ENCODE data around the gene C11orf21.

The C11orf21 gene

DNA sequence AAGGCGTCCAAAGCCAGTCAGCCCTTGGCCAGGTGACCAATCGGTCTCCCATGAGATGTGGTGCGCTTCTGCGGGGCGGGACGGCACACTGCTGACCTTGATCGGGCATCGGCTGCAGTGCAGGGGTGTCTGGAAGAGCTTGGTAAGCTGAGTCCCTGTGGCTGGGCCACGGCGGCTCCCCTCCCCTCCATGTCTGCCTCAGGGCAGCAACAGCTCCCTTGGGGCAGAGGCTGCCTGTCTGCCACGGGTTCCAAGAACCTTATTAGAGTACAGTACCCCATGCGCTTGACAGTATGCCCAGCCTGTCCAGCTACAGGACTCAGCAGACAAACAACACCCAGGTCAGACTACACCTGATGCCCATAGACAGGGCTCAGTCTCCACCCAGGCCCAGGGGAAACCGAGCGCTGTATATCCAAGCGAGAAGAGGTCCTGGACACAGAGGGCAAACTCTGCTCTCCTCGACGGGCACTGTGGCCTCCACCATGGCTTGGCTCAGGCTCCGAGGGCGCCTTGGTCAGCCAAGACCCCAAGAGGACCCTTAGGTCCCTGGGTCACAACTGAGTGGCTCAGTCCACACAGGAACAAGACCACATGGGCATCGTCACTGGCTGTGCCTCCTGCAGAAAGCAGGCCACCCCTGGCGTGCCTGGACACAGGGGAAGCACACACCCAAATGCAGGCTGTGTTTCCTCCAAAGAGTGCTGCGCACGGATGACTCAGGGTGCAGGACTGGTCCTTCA is 19.0 kb upstream of the C11orf21 start:
- no peak for DNase-seq

DNA sequence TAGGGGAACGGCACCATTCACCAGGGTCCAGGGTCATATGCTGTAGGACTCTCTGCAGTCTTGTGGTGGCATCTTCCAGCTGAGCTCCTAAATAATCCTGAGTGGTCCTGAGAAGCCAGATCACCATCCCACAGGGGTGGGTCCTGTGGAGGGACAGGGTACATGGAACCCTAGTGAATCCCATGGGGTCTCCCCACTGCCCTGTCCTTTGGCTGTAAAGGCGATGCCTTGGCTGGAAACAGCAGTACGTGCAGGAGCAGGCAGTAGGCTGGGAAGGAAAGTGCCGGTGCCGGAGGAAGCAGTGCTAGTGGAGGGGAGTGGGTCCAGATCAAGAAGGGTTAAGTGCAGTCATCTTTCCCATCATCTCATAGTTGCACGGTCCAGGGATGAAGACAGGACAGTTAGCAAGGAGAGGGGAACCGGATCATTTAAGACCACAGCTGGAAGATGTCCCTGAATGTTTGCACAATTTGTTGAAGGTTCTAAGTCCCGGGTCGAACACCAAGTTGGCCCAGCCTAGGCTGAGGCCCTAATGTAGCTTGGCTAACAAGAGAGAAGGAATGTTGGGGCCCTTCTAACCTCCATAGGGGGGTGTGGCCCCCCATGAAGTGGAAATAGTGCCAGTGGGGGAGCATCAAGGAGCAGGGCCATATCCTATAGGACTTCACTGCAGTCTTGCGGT is 18.2 kb upstream of the C11orf21 start:
- DNase-seq, result no peak

DNA sequence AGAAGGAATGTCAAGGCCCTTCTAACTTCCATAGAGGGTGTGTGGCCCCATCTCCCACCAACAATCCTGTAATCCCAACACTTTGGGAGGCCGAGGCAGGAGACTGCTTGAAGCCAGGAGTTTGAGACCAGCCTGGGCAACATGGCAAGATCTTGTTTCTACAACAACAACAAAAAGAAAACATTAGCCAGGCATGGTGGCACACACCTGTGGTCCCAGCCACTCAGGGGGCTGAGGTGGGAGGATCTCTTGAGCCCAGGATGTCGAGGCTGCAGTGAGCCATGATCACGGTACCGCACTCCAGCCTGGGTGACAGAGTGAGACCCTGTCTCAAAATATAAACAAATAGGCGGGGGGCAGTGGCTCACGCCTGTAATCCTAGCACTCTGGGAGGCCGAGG is 17.0 kb upstream of the C11orf21 start:
- no peak for DNase-seq

DNA sequence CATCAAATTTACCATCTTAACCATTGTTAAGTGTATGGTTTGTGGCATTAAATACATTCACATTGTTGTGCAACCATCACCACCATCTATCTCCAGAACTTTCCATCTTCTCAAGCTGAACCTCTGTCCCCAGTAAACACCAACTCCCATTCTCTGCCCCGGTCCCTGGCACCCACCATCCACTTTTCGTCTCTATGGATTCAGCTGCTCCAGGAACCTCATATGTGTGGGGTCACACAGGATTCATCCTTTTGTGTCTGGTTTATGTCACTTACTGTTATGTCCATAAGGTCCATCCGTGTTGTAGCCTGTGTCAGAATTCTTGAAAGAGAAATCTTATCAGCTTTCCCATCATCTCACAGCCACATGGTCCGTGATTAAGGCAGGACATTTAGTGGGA is 16.4 kb upstream of the C11orf21 start:
- DNase-seq, result no peak

DNA sequence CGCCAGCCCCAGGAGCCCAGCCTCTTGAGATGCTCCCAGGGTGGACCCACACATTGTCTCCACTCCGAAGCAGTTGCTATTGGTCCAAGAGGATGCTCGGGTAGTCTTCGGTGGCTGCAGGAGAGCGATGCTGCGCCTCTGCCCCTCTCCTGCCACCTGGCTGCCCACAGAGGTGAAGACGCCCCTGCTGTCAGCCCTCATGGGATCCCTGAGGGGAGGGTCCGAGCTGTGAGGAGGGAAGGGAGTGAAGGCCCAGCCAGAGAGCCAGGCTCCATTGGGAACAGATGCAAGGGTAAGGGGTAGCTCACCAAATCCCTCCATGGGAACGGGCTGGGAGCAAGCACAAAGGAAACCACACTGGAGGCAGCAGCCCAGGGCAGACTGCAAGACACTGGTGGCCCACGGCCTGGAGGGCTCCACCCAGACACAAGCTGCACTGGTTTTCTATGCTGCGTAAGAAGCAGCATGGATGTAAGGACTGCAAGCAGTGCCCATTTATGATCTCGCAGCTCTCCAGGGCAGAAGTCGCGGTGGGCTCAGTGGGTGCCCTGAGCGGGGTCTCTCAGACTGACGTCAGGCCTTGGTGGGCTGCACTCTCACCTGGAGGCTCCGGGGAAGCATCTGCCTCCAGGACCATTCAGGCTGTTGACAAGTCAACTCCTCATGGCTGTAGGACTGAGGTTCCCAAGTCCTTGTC is 15.8 kb upstream of the C11orf21 start:
- no peak for DNase-seq

DNA sequence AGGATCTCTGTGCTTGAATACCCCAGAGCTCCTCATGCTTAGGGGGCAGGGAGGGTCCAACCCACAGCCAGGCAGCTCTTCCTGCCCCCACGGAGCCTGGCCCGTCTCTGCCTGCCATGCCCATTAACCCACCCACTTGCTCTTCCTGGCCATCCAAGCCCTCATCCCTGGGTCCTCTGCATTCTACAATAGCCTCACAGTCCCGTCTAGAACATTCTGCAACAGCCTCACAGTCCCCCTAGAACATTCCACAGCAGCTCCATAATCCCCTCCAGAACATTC is 15.2 kb upstream of the C11orf21 start:
- DNase-seq, result no peak

DNA sequence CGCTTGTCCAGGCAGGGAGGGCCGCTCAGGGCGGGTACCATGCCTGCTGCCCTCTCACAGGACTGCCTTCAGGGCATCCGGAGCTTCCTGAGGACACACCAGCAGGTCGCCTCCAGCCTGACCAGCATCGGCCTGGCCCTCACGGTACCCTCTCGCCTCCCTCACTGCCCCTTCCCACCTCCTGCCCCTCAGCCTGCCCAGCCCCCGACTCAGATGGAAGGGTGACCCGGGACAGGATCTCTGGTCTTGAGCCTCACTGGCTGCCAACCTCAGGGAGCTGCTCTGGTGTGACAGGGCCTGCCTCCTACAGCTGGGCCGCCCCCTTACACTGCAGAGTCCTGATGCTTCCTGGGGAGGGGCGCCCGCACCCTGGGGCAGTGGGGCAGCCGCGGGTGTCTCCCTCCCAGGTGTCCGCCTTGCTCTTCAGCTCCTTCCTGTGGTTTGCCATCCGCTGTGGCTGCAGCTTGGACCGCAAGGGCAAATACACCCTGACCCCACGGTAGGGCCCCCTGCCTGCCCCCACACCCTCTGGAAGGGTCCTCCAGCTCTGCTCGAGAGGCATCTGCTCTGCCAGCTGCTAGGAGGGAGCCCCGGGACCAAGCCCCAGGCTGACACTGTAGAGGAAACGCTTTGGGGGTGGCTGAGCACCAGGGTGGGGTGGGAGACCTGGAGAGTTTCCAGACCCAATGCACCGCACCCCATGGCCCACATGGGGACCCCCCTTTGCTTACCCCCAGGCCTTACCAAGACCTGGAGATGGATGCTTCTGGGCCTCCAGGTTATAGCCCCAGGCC is 14.6 kb upstream of the C11orf21 start:
- DNase-seq, result no peak

DNA sequence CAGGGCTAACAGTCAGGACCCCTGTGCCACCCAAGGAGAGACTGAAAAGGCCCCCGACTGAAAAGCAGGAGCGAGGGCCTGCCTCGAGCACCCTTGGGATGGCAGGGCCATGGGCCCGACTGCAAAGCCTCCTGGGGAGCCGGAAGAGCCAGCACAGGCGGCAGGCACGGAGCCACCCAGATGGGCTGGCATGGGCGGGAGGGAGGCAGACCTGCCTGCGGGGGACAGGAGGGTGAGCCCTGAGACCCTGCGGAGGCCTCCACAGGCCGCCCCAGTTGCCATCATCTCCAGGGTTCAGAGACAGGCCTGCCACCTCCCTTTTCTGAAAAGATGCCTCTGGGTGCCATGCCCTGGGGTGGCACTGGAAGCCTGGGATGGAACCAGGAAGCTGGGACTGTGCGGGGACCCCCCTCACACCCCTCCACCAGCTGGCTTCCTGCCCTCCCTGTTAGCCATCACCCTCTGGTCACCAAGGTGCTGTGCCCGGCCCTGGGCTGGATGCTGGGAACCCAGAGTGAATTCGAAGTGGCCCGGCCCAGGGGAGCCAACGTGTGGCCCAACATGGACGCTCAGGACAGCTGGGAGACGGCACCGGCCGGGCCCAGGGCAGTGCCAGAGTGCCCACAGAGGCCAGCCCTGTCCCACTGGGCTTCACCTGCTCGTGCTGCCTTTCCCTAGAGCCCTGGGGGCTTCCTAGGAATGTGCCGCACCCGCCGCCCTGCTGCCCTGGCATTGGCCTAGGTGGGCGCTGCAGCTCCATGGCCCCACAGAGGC is 13.9 kb upstream of the C11orf21 start:
- no peak for DNase-seq

DNA sequence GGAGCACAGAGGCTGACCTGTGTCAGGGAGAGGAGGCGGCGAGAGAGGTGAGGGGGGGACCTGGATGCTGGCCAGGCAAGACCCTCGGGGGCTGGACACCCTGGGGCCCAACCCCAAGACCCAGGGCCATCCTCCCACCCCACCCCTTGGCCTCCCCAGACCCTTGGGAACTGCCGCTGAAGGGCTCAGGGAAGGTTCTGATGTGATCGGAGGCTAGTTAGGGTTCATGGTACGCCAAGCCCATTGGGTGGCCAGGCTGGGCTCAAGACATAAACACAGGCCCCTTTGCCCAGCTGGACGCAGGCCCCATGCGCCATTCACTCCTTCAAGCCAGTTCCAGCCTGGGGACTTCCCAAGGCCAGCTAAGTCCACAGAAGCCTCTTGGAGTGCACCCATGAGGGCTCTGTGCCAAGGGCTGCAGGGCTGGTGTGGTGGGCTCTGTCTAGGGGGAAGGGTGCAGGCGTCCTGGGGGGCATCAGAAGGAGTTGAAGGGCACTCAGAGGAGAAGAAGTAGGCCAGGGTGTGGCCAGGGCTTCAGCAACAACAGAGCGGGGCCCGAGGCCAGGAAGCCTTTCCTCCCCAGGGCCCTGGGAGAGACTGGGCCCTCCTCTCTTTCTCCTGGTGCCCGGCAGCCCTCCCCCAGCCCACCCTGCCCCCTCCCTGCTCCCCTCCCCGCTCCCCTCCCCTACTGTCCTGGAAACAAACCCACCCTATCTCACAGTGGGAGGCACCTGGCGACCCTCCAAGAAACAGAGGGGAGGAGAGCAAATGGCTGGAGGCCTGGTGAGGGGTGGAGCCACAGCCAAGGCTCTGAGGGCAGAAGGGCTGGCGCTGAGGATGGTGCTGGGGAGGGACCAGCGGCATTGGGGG is 13.0 kb upstream of the C11orf21 start:
- DNase-seq, result peak; percentile 88

DNA sequence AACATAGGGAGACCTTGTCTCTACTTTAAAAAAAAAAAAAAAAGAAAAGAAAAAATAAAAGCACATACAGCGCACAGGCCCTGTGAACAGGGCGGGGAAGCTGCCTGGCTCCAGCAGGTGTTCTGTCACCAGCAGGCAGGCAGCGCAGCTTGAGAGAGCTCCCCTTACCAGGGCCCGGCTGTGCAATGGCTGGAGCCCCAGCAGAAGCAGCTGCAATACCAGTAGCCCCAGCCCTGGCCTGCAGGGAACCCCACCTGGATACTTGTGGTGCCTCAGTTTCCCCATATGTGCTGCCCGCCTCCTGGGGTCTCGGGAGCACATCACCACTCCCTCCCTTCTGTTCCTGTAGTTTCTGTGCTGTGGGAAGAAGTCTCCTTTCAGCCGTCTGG is 12.4 kb upstream of the C11orf21 start:
- DNase-seq, result no peak

DNA sequence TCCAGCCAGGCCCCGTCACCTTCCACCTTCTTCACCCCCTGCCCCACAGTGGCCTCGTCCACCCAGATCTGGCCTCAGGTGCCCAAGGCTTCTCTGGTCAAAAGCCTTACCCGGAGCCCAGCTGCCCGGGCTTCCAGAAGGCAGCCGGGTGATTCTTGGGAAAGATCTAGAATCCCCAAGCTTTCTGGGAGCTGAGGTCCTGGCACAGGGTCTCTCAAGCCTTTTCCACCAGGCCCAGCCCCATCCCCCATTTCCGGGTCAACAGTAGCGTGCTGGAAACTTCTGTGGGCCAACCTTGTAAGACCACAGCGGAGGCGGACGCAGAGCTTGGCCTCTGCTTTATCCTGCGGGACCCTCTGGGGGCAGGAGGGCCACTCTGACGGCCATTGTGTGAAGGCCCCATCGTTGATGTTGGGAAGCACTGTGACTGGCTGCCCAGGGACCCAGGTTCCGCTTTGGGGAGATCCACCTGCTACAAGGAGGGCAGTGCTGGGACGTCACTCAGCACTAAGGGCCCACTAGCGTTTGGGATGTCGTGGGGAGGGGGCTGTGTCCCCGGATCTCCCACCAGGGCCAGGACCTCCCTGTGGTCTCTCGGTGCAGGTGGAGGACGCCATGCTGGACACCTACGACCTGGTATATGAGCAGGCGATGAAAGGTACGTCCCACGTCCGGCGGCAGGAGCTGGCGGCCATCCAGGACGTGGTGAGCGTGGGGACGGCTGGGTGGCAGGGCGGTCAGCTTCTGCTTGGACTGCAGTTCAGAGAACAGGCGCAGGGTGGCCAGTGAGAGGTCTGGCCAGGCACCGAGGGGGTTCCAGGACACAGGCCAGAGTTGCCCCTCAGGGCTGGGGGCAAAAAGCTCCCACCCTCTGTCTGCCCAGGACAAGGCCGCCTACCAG is 11.6 kb upstream of the C11orf21 start:
- no peak for DNase-seq

DNA sequence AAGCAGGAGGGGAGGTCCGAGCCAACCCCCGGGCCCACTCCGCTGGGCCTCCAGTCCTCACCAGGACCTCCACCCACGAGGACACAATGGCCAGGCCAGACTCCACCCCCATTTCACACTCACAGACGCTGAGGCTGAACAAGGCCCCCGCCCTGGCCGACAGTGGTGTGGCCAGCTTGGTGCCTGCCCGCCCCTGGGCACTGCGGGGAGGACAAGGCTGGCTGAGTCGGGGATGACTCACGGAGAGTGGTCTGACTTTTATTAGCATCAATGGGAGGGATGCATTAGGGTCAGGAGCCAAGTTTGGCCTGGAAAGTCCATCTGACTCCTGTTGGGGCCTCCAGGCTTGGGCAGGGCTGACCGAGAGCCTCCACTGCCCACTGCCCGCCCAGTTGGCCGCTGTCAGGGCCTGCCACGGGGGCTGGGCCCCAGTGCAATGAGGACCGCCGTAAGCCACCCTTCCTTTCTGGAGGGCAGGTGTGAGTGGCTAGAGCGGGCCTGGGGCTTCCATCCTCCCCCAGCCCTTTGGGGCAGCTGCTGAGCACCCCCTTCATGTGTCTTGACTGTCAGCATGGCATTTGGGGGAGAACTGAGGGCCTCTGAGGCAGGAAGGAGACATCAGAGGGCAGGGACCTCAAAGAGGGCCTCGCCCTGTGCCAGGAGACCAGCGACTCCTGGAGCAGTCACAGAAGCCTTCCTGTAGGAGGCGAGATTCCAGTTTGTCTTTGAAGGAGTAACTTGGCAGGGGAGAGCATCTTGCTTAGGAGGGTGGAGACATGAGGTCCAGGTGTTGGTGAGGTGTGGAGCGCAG is 10.7 kb upstream of the C11orf21 start:
- DNase-seq, result peak; percentile 15

DNA sequence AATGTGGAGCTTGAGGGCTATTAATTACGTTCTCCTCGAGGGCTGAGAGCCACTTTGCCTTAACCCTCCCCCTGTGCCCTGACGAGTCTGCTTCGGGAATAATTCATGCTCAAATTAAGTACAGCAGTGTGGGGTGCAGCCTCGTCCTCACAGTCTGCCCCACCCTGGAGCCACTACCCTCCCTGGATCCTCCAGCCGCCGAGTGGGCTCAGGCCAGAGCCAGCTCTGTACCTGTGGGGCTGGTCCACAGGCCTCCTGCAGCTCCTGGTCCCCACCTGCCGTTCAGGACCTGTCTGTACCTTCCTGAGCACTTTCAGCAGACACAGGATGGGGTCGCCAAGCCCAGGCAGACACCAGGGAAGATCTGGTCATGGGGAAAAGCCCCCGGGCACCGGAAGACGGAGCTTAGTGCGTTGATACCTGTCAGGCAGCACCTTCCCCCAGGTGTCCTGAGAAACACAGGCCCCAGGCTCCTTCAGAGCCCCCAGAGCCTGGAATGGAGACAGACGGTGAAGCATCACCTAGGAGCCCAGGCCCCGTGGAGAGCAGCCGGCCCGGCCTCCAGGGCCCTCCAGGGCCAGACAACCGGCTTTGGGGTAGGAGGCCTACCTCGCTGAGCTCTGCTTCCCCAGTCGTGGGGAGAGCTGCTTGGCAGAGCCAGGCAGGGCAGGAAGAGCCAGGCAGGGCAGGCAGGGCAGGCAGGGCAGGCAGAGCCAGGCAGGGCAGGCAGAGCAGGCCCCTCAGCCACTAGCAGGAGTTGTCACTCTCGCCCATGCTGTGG is 9.8 kb upstream of the C11orf21 start:
- no peak for DNase-seq

DNA sequence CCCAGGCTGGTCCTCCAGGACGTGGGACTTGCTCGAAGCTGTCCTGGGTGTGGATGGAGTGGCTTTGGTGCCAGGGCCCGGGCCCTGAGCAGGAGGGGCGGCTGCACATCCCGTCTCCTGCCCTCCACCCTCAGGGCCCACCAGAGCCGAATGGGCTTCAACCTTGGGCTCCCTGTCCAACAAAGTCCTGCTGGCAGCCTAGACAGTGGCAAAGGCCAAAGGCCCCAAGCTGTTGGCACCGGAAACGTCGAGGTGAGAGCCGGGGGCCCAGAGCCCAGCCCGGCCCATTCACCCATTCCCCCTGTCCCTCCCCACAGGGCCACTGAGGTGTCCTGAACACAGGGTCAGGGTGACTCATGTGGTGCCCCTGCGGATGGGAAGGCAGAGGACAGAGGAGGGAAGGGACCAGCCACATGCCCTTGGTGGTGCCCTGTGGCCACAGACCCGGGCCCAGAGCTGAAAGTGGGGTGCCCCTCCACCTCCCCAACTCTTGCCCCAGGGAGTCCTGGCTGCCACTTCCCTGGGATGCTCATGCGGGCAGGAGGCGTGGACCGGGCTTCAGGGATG is 9.2 kb upstream of the C11orf21 start:
- DNase-seq, result no peak

DNA sequence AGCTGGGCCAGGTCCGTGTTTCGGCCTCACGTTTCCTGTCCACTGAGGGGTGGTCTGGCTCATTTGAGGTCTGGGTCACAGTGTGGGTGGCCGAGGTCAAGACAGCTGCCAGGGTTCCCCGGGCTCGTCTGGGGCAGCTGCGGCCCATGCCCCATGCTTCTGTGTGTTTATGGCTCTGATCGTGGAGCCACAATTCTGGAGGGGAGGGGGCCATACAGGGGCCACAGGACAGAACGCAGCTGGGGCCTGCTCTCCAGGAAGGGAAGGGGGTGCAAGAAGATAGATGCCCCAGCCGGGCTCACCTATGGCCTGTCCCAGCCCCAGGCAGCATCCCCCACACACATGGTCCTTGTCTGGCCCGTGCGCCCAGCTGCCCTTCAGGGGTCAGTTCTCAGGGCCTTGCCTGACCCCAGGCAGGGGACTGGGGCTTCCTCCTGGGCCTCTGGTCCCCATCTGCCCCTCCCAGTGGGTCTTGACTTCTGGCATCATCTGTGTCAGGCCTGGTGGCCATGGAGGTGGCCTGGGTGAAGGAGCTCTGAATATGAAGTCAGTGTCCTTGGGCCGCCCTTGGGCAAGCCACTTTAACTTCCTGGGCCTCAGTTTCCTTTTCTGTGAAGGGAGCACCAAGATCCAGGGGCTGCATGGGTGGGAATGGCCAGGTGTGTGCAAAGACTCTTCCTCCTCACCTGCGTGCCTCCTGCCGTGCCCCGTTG is 8.5 kb upstream of the C11orf21 start:
- DNase-seq, result no peak

DNA sequence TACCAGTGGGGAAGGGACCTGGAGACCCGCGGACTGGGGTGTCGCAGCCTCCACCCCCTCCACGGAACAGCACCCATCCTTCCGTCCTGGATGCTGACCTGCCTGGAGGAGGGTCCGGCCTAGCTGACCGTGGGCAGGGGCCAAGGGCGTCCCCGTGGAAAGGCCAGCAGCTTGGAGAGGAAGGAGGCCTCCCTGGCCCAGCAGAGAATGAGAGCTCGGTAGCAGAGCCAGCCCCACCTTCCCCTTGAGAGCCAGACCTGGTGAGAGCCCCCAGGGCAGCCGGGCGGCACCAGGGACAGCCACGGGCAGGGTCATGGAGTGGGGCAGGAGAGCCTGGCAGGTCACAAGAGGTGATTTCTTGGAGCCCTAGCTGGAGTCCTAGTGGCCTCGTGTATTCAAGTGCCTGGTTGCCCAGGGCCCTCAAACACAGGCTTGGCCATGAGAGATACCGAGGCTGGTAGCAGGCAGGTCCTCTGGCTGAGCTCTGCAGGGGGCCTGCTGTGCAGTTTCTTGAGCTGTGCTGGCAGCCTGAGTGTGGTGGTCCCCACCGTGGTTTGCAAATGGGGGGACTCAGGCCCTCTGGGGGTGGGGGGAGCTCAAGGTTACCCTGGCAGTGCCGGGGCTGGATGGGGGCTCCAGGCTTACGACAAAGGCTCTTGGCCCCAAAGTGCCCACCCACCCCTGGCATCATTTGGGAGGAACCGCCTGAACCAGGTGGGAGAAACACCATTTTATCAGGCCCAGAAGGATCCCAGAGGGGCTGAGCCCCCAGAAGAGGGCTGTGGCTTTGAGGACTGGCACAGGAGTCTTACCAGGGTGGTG is 7.7 kb upstream of the C11orf21 start:
- no peak for DNase-seq

DNA sequence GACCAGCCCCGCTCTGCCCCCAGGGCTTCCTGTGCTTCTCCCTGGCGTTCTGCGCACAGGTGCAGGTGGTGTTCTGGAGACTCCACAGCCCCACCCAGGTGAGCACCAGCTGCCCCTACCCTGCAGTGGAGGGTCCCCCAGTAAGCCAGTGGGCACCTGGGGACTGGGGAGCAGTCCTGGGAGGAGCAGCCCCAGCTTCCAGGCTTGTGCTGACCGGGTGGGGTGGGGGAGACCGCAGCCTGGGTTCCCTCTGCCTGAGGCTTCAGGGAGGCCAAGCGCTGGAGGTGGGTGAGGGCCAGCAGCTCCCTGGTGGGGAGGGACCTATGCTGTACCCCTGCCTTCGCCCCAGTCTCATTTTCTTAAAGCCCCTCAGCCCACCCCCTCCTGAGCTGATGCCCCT is 7.0 kb upstream of the C11orf21 start:
- no peak for DNase-seq

All from fibroblast of skin of right biceps (primary cell).